ENCODE results near the gene SYNDIG1L.

Gene SYNDIG1L

GRCh38 chr14:74427651-74428050 is 1.6 kb upstream of the SYNDIG1L start:
- DNase-seq = no peak

GRCh38 chr14:74425525-74426201 is 347 bp downstream of the SYNDIG1L start:
- no peak for DNase-seq

GRCh38 chr14:74424606-74425005 is 1.4 kb downstream of the SYNDIG1L start:
- DNase-seq = no peak

GRCh38 chr14:74423246-74423645 is 2.8 kb downstream of the SYNDIG1L start:
- DNase-seq = no peak

GRCh38 chr14:74421981-74422380 is 4.0 kb downstream of the SYNDIG1L start:
- no peak for DNase-seq

GRCh38 chr14:74419086-74419485 is 6.9 kb downstream of the SYNDIG1L start:
- no peak for DNase-seq

- no peak for DNase-seq
Observed at GRCh38 chr14:74418031-74418430, 8.0 kb downstream of the SYNDIG1L start.

GRCh38 chr14:74417611-74418010 is 8.4 kb downstream of the SYNDIG1L start:
- DNase-seq = no peak

- DNase-seq = no peak
Observed at GRCh38 chr14:74417201-74417600, 8.8 kb downstream of the SYNDIG1L start.

GRCh38 chr14:74415115-74415437 is 10.9 kb downstream of the SYNDIG1L start:
- no peak for DNase-seq

GRCh38 chr14:74414403-74415114 is 11.5 kb downstream of the SYNDIG1L start:
- peak in 1 of 2 experiments; percentile 16 for DNase-seq

- DNase-seq = no peak
Observed at GRCh38 chr14:74413627-74414026, 12.4 kb downstream of the SYNDIG1L start.

GRCh38 chr14:74412753-74413152 is 13.3 kb downstream of the SYNDIG1L start:
- DNase-seq = no peak

- DNase-seq = no peak
Observed at GRCh38 chr14:74411671-74412070, 14.3 kb downstream of the SYNDIG1L start.

GRCh38 chr14:74409441-74409840 is 16.6 kb downstream of the SYNDIG1L start:
- DNase-seq = no peak

- DNase-seq = no peak
Observed at GRCh38 chr14:74408870-74409269, 17.1 kb downstream of the SYNDIG1L start.

- no peak for DNase-seq
Observed at GRCh38 chr14:74407801-74408154, 18.2 kb downstream of the SYNDIG1L start.

- DNase-seq = no peak
Observed at GRCh38 chr14:74407021-74407800, 18.8 kb downstream of the SYNDIG1L start.

GRCh38 chr14:74405663-74406062 is 20.3 kb downstream of the SYNDIG1L start:
- DNase-seq = no peak

GRCh38 chr14:74404435-74404834 is 21.6 kb downstream of the SYNDIG1L start:
- DNase-seq = no peak

GRCh38 chr14:74403619-74404417 is 22.2 kb downstream of the SYNDIG1L start:
- DNase-seq = no peak

GRCh38 chr14:74402401-74403251 is 23.4 kb downstream of the SYNDIG1L start:
- DNase-seq = no peak
